ENCODE results near the gene LEF1. TPM values are rescaled to one million over a fixed set of nuclear protein-coding genes. Genes with fewer than 3 reads are reported as not detected.

The LEF1 gene
- total RNA-seq, 2 donors from 2014 or later = 22.4 to 26.8 TPM

DNA sequence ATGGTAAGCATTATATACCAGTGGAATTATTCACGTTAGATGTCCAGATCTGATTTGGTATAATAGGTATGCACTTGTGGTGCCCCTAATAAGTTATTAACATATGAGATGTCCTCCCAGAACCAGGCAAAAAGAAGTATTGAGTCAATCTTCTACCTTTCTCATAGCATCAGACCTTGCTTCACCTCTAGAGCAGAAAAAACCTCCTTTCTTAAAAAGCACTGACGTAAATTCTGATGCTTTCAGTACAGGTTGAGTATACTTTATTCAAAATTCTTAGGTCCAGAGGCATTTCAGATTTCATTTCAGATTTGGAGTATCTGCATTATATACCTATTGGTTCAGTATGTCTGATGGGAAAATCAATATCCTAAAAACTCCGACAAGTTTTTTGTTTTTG, 22.4 kb downstream of the LEF1 start:
- no peak overlapping the region for H3K4me3 ChIP-seq
- H3K27me3 ChIP-seq (replicated peaks; ENCODE audit: insufficient read depth) = no peaks in the 10 kb centered on the region
- no peaks in the 10 kb centered on the region for H3K9me3 ChIP-seq
- H3K36me3 ChIP-seq = no peaks in the 10 kb centered on the region
- no peak overlapping the region for H3K27ac ChIP-seq
- TF ChIP-seq, protein P1, sequence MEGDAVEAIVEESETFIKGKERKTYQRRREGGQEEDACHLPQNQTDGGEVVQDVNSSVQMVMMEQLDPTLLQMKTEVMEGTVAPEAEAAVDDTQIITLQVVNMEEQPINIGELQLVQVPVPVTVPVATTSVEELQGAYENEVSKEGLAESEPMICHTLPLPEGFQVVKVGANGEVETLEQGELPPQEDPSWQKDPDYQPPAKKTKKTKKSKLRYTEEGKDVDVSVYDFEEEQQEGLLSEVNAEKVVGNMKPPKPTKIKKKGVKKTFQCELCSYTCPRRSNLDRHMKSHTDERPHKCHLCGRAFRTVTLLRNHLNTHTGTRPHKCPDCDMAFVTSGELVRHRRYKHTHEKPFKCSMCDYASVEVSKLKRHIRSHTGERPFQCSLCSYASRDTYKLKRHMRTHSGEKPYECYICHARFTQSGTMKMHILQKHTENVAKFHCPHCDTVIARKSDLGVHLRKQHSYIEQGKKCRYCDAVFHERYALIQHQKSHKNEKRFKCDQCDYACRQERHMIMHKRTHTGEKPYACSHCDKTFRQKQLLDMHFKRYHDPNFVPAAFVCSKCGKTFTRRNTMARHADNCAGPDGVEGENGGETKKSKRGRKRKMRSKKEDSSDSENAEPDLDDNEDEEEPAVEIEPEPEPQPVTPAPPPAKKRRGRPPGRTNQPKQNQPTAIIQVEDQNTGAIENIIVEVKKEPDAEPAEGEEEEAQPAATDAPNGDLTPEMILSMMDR (IDR thresholded peaks at IDR 0.05) = no peak
- no peak for TF ChIP-seq POLR2AphosphoS5 (IDR thresholded peaks at IDR 0.05)
- TF ChIP-seq POLR2A (IDR thresholded peaks at IDR 0.05) = no peak
- no peaks in the 10 kb centered on the region for H3K4me1 ChIP-seq (replicated peaks)
- intact Hi-C loops (cut with DNase I) = no loop called here
- DNase-seq (ENCODE audit: low spot score) = no peak
- 99% methylated on average over 3 of the region's 3 CpGs for WGBS

DNA sequence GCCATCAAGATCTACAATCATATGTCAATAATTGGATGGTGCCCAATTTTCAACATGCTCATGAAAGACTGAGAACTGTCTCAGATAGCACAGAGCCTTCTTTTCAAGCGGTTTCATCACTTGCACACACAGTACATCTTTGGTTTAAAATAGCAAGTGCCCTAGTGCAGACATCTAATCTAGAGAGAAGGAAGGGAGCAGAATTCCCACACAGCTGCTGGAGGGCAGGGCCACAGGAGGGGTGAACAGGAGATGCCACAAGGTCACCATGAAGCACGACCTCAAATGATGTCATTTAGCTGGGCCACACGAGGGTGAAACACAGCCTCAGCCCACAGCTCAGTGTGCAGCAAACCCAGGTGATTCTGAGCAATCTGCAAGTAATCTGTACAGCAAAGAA, 24.3 kb downstream of the LEF1 start:
- 66% methylated on average over 3 of the region's 3 CpGs for WGBS
- TF ChIP-seq POLR2AphosphoS5 (IDR thresholded peaks at IDR 0.05) = no peak
- TF ChIP-seq, protein P1 (IDR thresholded peaks at IDR 0.05) = no peak
- no peak for TF ChIP-seq POLR2A (IDR thresholded peaks at IDR 0.05)

DNA sequence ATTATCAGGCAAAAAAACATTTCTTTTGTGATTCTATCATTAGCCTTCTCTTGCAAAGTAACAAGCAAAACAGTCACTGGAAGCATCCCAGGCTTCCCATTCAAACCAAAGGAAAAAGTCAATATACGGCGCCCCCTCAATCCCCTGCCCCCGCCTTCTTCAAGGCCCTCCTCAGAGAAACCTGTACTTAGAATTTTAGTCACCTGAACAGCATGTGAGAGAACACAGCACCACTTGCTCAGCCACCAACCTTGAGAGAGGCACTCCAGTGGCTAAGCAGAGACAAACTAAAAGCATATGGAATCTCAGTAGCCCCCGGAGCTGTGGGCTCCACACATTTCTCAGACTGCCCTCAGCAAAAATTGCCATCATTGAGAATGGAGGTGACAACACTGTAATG, 25.2 kb downstream of the LEF1 start:
- no peak for DNase-seq (ENCODE audit: low spot score)
- Histone ChIP-seq H3K9me3 (no peaks in the 10 kb centered on the region), H3K27me3 (replicated peaks; ENCODE audit: insufficient read depth) (no peaks in the 10 kb centered on the region), H3K27ac (no peak overlapping the region), H3K36me3 (no peaks in the 10 kb centered on the region), H3K4me1 (replicated peaks) (no peaks in the 10 kb centered on the region), H3K4me3 (no peak overlapping the region)
- WGBS = 53% methylated on average over 4 of the region's 4 CpGs
- no peak for TF ChIP-seq POLR2AphosphoS5 (IDR thresholded peaks at IDR 0.05)
- TF ChIP-seq, protein P1 (IDR thresholded peaks at IDR 0.05) = no peak
- no peak for TF ChIP-seq POLR2A (IDR thresholded peaks at IDR 0.05)
- intact Hi-C loops (cut with DNase I) = no loop called here

More for the DNA sequence above, 24.3 kb downstream of the LEF1 start:
- no peaks in the 10 kb centered on the region for H3K9me3 ChIP-seq
- H3K36me3 ChIP-seq = no peaks in the 10 kb centered on the region
- no peaks in the 10 kb centered on the region for H3K4me1 ChIP-seq (replicated peaks)
- no peak overlapping the region for H3K4me3 ChIP-seq
- no peak for DNase-seq (ENCODE audit: low spot score)
- intact Hi-C loops (cut with DNase I) = no loop called here
- no peak overlapping the region for H3K27ac ChIP-seq
- H3K27me3 ChIP-seq (replicated peaks; ENCODE audit: insufficient read depth) = no peaks in the 10 kb centered on the region

DNA sequence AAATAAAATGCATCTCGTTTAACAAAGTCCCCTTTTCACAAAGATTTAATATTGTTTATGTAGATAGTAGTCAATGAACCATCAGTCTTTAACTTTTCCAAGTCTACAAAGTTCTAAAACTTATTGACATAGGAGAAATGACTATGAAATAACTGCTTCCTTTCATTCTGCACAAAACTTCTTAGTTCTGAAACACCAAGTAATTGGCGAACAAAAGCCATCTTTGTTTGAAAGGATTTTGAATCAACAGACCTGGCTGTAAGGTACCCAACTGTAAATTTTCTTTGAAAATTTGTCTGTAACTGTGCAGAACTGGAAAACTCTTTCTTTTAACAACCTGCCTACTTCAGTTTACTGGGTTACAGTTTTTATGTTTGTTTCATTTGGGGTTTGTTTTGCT, 25.9 kb downstream of the LEF1 start:
- Histone ChIP-seq H3K4me3 (no peak overlapping the region), H3K9me3 (no peaks in the 10 kb centered on the region), H3K27me3 (replicated peaks; ENCODE audit: insufficient read depth) (no peaks in the 10 kb centered on the region), H3K36me3 (no peaks in the 10 kb centered on the region), H3K27ac (no peak overlapping the region), H3K4me1 (replicated peaks) (no peaks in the 10 kb centered on the region)
- 67% methylated on average over 2 of the region's 2 CpGs for WGBS
- DNase-seq (ENCODE audit: low spot score) = no peak
- TF ChIP-seq POLR2A (IDR thresholded peaks at IDR 0.05) = no peak
- TF ChIP-seq, protein P1 (IDR thresholded peaks at IDR 0.05) = no peak
- no peak for TF ChIP-seq POLR2AphosphoS5 (IDR thresholded peaks at IDR 0.05)
- intact Hi-C loops (cut with DNase I) = no loop called here

DNA sequence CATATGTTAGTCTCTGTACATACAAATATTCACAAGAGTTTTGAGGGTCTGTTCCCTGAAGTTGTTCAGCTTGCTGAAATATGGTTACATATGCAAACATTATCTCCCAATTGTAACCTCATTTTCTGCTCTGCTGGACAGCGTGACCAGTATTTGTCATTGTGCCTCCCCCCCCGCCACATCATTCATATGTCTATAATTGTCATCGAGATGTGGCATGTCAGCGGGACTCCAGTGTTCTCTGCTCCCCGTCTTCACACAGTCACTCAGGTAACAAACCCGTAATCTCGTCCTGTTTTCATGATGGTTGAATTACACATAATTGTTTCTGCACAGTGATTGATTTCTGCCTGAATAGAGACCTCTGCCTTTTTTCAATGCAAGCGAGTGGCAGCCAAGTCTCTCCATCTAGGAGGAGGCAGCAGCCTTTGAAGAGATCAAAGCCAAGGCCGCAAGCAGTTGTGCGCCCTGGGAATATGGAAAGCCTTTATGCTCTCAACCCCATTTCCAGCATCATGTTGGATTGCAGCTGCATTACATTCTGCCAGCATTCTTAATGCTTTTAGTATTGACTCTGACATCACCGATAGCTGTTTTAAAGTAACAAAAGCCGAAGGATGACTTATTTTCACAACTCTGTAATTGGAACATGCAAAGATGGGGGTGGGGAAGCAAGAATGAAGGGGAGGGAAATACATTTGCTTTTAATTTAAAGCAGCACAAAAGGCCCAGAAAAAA, 27.4 kb downstream of the LEF1 start:
- H3K27ac ChIP-seq = no peak overlapping the region
- no peak for DNase-seq (ENCODE audit: low spot score)
- H3K4me3 ChIP-seq = no peak overlapping the region
- TF ChIP-seq, protein P1 (IDR thresholded peaks at IDR 0.05) = no peak
- TF ChIP-seq POLR2AphosphoS5 (IDR thresholded peaks at IDR 0.05) (no peak), POLR2A (IDR thresholded peaks at IDR 0.05) (no peak)
- H3K27me3 ChIP-seq (replicated peaks; ENCODE audit: insufficient read depth) = no peaks in the 10 kb centered on the region
- intact Hi-C loops (cut with DNase I) = no loop called here
- no peaks in the 10 kb centered on the region for H3K4me1 ChIP-seq (replicated peaks)
- H3K36me3 ChIP-seq = no peaks in the 10 kb centered on the region
- WGBS = 63% methylated on average over 12 of the region's 12 CpGs
- H3K9me3 ChIP-seq = no peaks in the 10 kb centered on the region

Data from prostate gland (tissue), 2 donors.